Panc1 (cell line): ENCODE measurements around the gene ENGASE.
"Not testable (repeated sequence)": the region's sequence is repeated elsewhere in the genome, so short reads cannot be mapped to it uniquely, and the experiment has no call there.

Experiments used
- CTCF ChIP-seq: fragments of 450-650 bp; IDR thresholded peaks from 2 replicates; pipeline ENCODE4 v1.5.1; 2017; ENCODE audit warnings: mild to moderate bottlenecking
- POLR2AphosphoS5 ChIP-seq: IDR thresholded peaks from 2 replicates; pipeline ENCODE4 v1.6.1; 2012; ENCODE audit warnings: mild to moderate bottlenecking, low read depth, low read length, moderate library complexity

GRCh38 chr17:79074121-79074648 is 439 bp upstream of the ENGASE start:
- TF ChIP-seq CTCF, POLR2AphosphoS5: not testable (repeated sequence)
